DND-41 (cell line): ENCODE results near the gene SPEG.

Experiments
- EZH2 ChIP-seq: IDR thresholded peaks from 3 replicates; pipeline ENCODE4 v1.6.1; 2012; ENCODE audit warnings: borderline replicate concordance, low read depth, mild to moderate bottlenecking, moderate library complexity, low read length, inconsistent platforms; ENCODE audit not compliant: severe bottlenecking
- TF ChIP-seq, protein P1 (sequence below): IDR thresholded peaks from 2 replicates; pipeline ENCODE4 v1.5.1; 2012; ENCODE audit warnings: borderline replicate concordance, low read length, moderate library complexity, mild to moderate bottlenecking; ENCODE audit not compliant: poor library complexity, severe bottlenecking; ENCODE audit errors: extremely low read depth

DNA sequence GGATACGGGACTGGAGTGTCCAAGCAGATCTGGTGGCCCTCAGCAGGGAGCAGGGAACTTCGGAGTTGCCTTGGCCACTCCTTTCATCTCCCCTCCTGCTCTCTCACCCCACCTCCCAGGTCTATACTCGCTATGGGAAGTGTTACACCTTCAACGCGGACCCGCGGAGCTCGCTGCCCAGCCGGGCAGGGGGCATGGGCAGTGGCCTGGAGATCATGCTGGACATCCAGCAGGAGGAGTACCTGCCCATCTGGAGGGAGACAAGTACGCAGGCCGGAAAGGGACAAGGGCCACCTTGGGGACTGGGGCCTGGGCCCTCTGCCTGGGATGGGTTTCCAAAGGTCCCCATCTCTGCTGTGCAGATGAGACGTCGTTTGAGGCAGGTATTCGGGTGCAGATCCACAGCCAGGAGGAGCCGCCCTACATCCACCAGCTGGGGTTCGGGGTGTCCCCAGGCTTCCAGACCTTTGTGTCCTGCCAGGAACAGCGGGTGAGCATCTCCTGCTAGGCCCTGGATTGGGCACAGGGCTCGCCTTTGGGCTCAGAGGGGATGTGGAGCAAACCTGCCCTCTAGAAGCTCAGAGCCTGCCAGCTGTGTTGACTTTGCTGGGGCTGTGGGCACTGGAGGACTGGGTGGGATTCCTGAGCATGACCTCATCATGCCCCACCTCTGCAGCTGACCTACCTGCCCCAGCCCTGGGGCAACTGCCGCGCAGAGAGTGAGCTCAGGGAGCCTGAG lies 97.2 kb downstream of the SPEG start:
- TF ChIP-seq, protein P1, sequence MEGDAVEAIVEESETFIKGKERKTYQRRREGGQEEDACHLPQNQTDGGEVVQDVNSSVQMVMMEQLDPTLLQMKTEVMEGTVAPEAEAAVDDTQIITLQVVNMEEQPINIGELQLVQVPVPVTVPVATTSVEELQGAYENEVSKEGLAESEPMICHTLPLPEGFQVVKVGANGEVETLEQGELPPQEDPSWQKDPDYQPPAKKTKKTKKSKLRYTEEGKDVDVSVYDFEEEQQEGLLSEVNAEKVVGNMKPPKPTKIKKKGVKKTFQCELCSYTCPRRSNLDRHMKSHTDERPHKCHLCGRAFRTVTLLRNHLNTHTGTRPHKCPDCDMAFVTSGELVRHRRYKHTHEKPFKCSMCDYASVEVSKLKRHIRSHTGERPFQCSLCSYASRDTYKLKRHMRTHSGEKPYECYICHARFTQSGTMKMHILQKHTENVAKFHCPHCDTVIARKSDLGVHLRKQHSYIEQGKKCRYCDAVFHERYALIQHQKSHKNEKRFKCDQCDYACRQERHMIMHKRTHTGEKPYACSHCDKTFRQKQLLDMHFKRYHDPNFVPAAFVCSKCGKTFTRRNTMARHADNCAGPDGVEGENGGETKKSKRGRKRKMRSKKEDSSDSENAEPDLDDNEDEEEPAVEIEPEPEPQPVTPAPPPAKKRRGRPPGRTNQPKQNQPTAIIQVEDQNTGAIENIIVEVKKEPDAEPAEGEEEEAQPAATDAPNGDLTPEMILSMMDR: no peak
- TF ChIP-seq EZH2: no peak
